Measurements from ENCODE around the gene ARHGEF39. TPM values are rescaled to one million over a fixed set of nuclear protein-coding genes. Genes with fewer than 3 reads are reported as not detected.

The ARHGEF39 gene, protein sequence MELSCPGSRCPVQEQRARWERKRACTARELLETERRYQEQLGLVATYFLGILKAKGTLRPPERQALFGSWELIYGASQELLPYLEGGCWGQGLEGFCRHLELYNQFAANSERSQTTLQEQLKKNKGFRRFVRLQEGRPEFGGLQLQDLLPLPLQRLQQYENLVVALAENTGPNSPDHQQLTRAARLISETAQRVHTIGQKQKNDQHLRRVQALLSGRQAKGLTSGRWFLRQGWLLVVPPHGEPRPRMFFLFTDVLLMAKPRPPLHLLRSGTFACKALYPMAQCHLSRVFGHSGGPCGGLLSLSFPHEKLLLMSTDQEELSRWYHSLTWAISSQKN
- 0.25 and 9.9 TPM in 2 replicates for total RNA-seq

GRCh38 chr9:35664531-35665470, at the start of gene ARHGEF39:
Gene ARHGEF39, minus strand, starts transcription at chr9:35665195. Its CDS starts 26 bp downstream, at chr9:35665169.
- DNase-seq (ENCODE audit: low read depth): peak; percentile 64

DNA sequence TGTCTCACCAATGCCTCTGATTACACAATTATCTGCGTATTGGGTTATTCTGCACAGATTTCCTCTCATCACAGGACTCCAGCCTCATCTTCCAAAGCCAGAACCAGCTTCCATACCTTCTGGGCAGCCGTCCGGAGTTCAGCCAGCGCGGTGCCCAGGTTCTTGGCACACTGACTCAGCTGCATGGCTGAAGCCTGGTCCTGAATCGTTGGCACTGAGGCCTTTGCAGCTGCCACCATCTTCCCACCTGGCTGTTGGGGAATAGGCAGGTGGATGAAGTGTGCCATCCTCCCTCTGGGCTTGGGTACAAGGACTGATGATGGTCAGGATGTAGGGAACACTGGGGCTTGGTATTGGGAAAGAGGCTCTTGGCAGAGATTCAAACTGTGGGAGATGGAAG, 49.1 kb upstream of the ARHGEF39 start:
- no peak for DNase-seq (ENCODE audit: low read depth)

DNA sequence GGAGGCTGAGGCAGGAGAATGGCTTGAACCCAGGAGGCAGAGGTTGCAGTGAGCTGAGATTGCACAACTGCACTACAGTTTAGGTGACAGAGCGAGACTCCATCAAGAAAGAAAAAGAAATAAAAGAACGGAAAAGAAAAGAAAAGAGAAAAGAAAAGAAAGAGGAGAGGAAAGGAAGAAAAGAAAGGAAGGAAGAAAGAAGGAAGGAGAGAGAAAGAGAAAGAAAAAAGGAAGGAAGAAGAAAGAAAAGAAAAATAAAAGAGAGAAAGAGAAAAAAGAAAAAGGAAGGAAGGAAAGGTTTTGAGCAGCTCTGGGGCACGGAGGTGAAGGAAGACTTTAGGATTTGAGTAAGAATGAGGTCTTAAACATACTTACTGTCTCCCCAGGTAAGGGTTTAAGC, 48.6 kb upstream of the ARHGEF39 start:
- no peak for DNase-seq (ENCODE audit: low read depth)

GRCh38 chr9:35712762-35713400, 47.9 kb upstream of the ARHGEF39 start:
- DNase-seq (ENCODE audit: low read depth): peak; percentile 29

DNA sequence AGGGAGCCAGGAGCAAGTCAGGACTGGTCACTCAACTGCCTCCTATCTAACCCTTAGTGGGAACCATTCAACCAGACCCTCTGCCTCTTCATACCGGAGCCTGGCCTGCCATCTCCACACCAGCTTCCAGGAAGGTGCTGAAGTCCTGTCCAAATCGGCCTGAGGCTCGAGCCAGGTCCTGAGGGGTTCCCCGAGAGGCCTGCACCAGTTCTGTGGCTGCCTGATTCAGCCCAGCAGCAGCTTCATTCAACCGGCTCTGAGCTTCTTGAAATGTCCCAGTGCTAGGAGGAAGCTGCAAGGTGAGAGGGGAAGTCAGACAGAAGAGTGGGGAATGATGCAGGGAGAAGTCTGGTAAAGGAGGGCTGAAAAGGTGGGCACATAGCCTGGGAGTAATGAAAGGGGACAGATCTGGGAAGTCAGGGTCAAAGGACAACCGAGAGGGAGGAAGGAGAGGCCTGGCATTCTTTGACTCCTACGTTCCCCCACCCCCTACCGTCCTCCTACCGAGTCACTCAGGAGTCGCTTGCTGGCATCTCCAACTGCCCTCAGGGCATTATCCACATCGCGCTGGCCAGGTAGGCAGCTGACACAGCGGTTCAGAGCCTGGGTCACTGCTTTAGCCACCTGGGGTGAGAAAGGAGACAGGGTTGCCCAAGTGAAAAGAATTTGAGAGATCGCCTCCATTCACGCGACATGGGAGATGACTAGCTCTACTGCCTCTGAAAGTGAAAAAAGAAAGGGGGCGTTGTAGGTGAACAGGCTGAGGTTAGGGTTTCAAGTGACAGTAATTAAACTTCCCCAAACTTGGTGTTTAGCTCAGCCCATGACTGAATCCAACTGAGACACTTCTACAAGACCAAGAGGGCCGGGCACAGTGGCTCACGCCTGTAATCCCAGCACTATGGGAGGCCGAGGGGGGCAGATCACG, 46.8 kb upstream of the ARHGEF39 start:
- peak; percentile 46 for DNase-seq (ENCODE audit: low read depth)

GRCh38 chr9:35710818-35711500, 46.0 kb upstream of the ARHGEF39 start:
- no peak for DNase-seq (ENCODE audit: low read depth)

GRCh38 chr9:35708146-35708545, 43.2 kb upstream of the ARHGEF39 start:
- DNase-seq (ENCODE audit: low read depth): no peak

DNA sequence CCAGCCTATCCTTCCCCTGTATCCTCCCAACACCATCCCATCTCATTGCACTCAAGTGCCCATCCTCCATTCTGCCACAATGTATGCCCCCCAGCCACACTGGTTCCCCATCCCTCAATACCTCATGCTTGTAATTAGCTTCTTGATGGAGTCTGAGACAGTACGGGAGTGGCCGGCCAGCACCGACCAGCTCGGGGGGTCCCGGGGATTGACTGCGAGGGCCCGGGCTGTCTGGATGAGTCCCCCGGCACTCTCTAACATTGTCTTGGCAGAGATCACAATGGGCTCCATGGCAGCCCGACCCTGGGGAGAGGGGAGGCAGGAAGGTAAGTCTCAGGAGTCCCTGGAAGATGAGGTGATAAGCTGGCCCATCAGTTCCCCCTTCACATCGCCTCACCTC, 42.0 kb upstream of the ARHGEF39 start:
- no peak for DNase-seq (ENCODE audit: low read depth)

GRCh38 chr9:35705836-35706430, 40.9 kb upstream of the ARHGEF39 start:
- no peak for DNase-seq (ENCODE audit: low read depth)

DNA sequence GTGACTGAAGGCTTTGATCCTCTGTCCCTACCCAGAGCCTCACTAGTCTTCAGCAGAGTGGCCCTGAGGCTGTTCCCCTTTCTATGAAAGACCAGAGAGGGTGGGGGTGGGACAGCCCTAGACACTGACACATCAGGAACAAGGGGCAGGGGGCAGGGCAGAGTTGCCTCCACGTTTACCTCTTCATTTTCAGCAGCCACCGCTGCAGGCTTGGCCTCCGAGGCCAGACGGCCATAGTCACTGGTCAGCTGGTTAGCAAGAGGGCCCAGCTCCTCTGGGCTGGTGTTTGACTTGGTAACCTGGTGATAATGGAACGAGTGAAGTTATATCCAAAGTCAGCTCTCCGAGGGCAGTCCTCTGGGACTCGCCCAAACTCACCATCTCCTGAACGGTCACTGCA, 40.4 kb upstream of the ARHGEF39 start:
- DNase-seq (ENCODE audit: low read depth): no peak

GRCh38 chr9:35703906-35704672, 39.1 kb upstream of the ARHGEF39 start:
- no peak for DNase-seq (ENCODE audit: low read depth)

- DNase-seq (ENCODE audit: low read depth): no peak
Observed at GRCh38 chr9:35702696-35703095, 37.7 kb upstream of the ARHGEF39 start.

DNA sequence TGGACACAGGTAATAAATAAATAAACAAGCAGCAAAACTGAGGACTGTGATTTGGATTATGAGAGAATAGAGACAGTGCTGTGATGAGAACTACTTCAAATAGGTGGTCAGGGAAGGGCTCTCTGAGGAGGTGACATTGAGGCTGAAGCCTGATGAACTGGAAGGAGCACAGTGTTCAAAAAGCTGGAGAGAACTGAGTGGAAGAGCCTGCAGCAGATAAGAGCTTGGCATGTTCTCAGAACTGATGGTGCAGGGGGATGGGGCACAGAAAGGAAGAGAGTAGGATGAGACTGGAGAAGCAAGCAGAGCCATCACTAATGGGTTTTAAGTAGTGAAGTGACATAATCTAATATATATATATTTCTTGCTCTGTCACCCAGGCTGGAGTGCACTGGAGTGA, 35.9 kb upstream of the ARHGEF39 start:
- no peak for DNase-seq (ENCODE audit: low read depth)

GRCh38 chr9:35700031-35700430, 35.0 kb upstream of the ARHGEF39 start:
- DNase-seq (ENCODE audit: low read depth): no peak

DNA sequence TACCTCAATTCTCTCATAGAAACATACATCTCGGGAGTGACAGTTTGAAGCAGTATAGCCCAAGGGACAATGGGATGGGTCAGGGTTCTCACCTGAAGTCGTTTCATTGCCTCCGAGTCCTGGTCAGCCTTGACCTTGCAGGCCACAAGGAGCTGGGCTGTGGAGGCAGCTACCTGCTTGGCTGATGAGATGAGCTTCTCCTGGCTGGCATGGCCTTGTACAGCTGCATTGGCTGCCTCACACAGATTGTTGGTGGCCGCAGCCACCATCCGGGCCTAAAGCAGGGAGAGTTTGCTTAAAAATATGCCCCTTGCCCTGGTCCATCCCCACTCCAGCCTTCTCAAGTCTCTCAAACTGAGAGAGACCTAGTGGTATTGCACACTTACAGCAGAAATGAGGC, 33.2 kb upstream of the ARHGEF39 start:
- DNase-seq (ENCODE audit: low read depth): no peak

DNA sequence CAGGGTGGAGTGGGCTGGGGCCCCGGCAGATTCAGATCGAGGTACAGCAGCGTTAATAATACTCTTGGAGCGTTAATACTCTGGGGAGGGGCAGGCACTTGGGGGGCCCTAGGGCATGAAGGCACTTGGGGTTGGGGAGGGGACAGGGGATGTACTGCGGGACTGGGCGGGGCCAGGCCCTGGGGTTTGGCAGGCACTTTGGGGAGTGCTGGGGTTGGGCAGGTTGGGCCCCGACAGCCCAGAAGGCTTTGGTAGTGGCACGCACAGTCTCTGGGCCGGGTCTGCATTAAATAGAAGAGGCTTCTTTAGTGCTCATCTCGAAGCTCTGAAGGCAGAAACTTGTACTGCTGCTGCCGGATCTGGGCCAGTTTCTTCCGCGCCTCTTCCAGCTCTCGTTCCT, 32.5 kb upstream of the ARHGEF39 start:
- DNase-seq (ENCODE audit: low read depth): no peak

- peak; percentile 45 for DNase-seq (ENCODE audit: low read depth)
Observed at GRCh38 chr9:35696520-35697215, 31.7 kb upstream of the ARHGEF39 start.

DNA sequence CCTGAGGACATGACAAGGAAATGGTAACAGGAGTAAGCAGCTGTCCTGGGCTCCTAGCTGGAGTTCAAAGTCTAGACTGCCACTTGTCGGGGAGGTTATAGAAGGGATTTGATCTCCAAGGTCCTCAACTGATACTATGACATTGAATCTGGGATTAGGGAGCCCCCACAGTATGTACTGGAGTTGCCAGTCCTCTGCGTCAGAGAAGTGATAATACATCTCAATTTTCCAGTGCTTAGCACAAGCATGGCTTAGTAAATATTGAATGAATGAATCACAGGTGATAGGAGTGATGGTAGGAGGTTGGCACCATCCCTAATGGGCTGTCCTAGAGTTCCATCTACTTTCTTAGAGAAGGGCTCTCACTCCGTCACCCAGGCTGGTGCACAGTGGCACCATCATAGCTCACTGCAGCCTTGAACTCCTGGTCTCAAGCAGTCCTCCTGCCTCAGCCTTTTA, 31.0 kb upstream of the ARHGEF39 start:
- no peak for DNase-seq (ENCODE audit: low read depth)

Data from renal cortical epithelial cell (primary cell).